Amniotic stem cell (primary cell): Measurements from ENCODE around the gene ATP2A1.
A peak's percentile ranks its signal among the peaks of the same experiment; 100 is the strongest.

Source experiments
- DNase-seq: peaks from one replicate; lab custom pipeline; 2025; lab: John Stamatoyannopoulos, UW

The ATP2A1 gene

GRCh38 chr16:28878083-28878926 lies at the start of gene ATP2A1:
Gene ATP2A1 (plus strand): TSS chr16:28878488. CDS start chr16:28878672, 184 bp downstream.
- no peak for DNase-seq

DNA sequence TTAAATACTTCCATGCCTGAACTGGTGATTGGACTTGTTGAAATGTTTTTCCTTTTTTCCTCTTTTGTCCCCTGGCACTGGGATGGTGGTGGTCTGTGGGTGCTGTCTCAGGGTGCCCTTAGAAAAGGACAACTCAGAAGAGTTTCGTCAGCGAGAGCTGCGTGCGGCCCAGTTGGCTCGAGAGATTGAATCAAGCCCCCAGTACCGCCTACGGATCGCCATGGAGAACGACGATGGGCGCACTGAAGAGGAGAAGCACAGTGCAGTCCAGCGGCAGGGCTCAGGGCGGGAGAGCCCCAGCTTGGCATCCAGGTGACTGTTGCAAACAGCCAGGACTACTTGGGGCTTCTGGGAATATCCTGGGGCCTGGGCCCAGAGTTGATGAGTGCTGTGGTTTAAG lies 48.5 kb upstream of the ATP2A1 start:
- no peak for DNase-seq

DNA sequence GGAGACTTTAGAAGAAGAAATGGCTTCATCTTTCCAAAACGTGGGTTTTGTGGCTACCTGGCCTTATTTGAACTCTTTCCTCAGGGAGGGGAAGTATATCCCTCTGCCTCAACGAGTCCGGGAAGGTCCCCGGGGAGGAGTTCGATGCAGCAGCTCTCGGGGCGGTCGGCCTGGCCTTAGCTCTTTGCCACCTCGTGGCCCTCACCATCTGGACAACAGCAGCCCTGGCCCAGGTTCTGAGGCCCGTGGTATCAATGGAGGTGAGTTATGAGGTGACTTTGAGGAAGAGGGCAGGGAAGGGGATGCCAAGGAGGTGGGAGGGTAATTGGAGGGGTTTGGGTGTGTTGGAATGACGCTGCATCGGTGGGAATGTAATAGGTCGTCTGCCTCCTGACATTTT lies 47.8 kb upstream of the ATP2A1 start:
- DNase-seq: no peak

DNA sequence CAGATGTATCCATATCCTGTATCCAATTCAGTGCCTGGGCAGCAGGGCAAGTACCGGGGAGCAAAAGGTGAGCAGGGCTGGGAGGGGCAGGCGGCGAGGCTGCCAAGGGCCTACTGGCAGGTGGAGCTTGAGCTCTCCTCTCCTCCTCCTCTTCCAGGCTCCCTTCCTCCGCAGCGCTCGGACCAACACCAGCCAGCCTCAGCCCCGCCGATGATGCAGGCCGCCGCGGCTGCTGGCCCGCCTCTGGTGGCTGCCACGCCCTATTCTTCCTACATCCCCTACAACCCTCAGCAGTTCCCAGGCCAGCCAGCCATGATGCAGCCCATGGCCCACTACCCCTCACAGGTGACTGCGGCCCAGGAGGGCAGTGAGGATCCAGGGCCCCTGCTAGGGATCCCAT lies 43.9 kb upstream of the ATP2A1 start:
- DNase-seq: no peak

- no peak for DNase-seq
Observed at GRCh38 chr16:28834873-28835863, 43.1 kb upstream of the ATP2A1 start.

GRCh38 chr16:28835864-28836760 lies 42.2 kb upstream of the ATP2A1 start:
- no peak for DNase-seq

DNA sequence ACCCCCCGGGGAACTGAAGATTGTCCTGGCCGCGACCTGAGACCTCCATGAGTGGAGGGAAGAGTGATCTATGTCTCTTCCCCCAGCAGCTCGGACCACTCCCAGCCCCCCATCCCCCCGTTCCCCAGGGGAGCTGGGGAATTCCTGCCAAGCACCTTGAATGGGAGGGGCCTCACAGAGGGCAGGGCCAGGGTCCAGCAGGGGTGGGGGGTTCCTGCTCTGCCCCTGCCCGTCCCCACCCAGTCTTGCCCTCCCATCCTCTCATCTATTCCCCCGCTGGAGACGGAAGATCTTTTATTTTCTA lies 41.6 kb upstream of the ATP2A1 start:
- DNase-seq: no peak

- DNase-seq: no peak
Observed at GRCh38 chr16:28837672-28838557, 40.4 kb upstream of the ATP2A1 start.

DNA sequence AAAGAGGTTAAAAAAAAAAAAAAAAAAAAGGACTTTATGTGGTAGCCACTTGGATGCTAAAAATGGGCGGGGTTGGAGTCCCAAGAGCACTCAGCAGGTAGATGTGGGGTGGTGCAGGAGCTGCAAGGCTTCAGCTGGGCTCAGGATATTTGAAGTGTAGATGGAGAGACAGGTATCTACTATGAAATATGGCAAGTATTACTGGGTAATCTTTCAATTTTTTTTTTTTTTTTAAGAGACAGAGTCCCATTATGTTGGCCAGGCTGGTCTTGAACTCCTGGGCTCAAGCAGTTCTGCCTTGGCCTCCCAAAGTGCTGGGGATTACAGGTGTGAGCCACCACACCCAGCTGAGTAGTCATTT lies 39.8 kb upstream of the ATP2A1 start:
- no peak for DNase-seq

DNA sequence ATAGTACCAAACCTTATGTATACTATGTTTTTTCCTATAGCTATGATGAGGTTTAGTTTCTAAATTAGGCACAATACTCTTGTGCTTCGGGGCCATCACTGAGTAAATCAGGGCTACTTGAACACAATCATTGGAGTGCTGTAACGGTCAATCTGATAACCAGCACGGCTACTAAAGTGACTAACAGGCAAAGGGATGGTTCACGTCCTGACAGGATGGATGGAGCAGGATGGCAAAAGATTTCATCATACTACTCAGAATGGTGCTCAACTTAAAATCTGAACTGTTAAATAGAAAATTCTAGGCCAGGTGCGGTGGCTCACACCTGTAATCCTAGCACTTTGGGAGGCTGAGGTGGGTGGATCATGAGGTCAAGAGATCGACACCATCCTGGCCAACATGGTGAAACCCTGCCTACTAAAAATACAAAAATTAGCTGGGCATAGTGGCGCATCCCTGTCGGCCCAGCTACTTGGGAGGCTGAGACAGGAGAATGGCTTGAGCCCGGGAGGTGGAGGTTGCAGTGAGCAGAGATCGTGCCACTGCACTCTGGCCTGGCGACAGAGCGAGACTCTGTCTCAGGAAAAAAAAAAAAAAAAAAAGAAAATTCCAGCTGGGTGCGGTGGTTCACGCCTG lies 39.2 kb upstream of the ATP2A1 start:
- DNase-seq: no peak

DNA sequence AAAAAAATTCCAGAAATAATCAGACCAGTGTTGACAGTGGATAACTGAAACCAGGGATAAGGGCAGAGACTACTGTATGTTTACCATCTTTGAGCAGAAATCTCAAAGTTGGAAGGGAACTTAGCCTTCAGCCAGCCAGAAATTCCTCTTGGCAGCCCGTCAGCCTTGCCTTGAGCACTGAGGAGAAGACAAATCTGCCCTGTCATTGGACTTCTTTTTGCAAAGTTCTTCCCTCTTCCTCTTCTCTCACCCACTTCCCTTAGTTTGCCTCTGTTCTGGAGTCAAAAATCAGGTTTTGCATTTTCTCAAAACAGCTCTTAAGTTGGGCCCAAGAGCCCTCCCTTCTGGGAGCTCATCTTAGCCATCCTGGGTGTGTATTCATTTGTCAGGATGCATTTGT lies 38.4 kb upstream of the ATP2A1 start:
- no peak for DNase-seq

DNA sequence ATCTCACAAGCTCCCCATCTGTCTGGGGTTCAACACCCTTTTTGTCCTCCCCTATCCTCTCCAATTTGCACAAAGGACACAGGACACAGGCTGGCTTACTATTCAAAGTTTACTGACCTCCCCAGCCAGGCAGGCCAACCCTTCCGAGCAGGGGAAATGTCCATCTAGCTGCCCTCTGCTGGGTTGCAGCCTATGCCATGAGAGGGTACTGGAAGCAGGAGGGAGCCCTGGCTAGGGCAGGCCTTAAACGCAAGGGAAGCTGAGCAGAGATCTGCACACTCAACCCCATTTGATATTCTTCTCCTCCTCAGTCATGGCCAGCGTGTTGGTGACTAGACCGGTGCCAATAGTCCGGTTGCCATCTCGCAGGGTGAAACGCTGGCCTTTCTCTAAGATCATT lies 35.6 kb upstream of the ATP2A1 start:
- DNase-seq: no peak

DNA sequence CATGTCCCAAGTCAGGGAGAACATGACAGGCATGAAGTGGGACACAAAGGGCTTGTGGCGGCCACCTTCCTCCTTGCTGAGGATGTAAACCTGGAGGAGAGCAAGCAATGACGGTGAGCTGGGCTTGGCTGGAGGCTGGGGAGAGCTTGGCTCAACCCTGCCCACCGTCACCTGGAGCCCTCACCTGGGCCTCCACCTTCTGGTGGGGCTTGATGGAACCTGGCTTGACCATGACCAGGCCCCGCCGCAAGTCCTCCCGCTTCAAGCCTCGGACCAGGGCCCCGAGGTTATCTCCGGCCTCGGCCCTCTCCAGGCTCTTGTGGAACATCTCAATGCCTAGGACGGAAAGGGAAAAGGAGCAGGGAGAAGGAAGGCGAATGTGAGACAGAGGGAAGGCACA lies 34.5 kb upstream of the ATP2A1 start:
- no peak for DNase-seq

DNA sequence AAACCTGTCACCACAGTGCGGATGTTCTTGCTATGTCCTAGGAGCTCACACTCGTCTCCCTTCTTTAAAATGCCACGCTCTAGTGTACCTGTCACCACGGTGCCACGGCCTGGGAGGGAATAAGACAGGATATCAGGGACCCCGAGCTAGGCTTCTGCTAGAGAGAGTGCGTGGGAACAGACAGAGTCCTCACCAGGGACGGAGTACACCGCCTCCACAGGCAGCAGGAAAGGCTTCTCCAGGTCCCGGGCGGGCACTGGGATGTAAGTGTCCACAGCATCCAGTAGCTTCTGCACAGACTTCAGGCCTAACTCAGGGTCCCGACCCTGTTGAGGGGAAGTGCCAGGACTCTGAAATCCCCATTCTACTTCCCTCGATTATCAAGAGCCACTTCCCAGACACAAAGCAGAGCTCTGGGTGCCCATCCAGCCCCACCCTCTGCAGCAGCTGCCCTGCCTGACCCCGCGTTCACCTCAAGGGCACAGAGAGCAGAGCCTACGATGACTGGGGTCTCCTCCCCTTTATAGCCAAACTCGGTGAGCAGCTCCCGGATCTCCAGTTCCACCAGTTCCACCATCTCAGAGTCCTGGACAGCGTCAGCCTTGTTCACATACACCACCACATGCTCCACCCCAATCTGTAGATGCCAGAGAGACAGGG lies 33.9 kb upstream of the ATP2A1 start:
- DNase-seq: no peak

DNA sequence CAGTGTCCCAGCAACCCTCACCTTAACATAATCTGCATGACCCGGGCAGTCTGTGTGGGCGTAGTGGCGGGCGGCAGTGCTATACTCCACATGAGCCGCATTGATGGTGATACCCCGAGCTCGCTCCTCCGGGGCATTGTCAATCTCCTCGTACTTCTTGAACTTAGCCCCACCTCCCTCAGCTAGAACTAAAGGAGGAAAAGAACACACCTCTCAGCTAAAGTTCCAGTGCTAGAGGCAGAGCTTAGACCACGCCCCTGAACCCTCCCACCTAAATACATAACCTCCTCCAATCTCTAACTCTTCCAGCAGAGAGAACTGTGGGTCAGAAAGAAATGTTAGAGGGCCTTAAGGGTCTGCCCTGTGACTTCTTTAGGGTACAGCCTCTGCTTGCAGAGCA lies 33.0 kb upstream of the ATP2A1 start:
- no peak for DNase-seq

DNA sequence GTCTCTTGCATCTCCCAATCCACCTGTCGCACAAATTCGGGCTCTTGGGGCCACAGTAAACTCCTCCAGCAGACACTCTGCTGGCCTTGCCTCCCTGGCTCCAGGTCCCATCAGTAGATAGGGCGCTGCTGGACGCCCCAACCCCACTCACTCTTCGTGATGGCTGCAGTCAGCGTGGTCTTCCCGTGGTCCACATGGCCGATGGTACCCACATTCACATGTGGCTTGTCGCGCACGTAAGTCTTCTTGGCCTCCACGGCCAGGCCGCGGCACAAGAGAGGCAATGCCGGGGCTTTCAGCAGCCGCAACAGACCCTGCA lies 32.6 kb upstream of the ATP2A1 start:
- no peak for DNase-seq

DNA sequence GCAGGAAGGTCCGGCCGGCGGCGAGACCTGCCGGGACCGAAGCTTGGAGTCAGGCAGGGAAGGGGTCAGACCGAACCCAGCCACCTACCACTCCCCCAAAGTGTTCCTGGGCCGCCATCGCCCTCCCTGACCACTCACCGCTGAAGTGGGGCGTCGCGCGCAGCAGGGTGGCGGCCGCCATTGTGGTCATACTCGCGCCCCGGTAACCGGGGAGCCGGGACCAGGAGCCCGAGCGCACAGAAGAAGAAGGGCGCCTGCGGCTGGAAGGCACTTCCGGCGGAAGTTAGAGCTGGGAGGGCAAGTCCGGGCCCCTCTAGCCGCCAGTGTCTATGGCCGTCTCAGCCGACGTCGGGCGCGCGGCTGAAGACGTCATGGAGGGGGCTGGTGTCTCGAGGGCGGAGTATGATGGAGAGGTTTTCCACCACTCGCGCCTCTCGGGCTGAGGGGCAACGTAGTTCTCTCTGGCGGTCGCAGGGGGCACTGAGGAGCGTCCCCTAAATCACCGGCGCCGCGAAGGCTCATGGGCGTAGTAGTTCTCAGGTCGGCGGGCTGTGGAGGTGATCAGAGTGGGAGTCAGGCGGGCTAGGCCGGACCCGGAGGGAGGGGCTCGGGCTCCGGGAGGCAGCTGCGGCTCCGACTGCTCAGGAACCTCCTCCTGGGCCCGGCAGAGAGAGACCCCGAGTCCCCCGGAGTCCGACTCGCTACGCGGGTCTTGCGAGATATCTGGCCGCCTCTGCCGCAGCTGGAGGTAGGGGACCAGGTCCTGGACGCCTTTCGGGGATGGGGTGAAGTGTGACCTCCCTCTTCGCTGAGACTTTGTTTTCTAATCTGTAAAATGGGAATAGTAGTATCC lies 32.0 kb upstream of the ATP2A1 start, which contains the start of gene TUFM:
TSS of gene TUFM (minus strand) at position 269 of the 853 bp plus-strand sequence. CDS start at position 190, 79 bp downstream.
- DNase-seq: peak; percentile 95

- no peak for DNase-seq
Observed at GRCh38 chr16:28846933-28847273, 31.4 kb upstream of the ATP2A1 start.

GRCh38 chr16:28858421-28858820 lies 19.9 kb upstream of the ATP2A1 start:
- no peak for DNase-seq
